Neural progenitor cell (in vitro differentiated cells): ENCODE data around the gene PTPRN2.

Source experiments
- EZH2 ChIP-seq: fragments of 200-600 bp; sonication (generic); IDR thresholded peaks from 2 replicates; pipeline ENCODE4 v1.6.1; 2017; ENCODE audit warnings: antibody characterized with exemption, mild to moderate bottlenecking, moderate library complexity
- TF ChIP-seq, protein P1 (sequence below): fragments of 200-600 bp; sonication (generic); IDR thresholded peaks from 2 replicates; pipeline ENCODE4 v1.5.1; 2017; ENCODE audit warnings: antibody characterized with exemption, mild to moderate bottlenecking

DNA sequence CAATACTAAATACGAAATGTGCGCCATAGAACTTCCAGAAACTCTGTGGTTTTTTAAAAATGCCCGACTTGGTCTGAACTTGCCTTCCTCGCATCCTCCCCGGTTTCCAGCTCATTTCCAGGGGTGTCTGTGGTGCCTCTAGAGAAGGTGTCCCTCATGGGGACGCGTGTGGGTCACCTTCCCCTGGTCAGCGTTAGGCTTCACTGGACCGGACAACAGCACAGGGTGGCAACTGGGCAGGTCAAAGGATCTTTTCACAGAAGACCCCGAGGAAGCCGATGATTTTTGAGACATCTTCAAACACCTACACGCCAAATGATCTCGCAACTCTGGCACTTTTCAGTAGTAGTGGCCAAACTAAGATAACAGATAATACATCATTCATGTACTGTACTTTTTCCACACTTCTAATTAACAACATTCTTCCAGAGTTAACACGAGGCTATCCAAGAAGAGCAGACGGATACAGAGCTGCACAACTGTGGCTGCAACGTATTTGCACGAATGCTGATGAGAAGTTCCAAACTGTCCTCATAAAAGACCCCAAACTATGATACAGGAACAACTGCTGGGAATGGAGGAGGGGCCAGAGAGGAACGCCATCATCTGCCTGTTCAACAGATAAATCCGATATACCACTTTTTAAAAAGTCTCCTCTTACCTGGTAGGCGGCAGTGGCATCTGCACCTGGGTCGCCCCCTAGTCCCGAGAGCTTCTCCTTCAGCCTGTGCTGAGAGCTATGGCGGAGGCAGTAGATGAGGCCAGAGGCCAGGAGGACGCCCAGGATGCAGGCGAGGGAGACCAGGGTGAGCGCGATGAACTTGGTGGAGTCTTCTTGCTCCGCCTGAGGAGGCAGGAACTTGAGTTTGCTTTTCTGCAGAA lies 905.3 kb downstream of the PTPRN2 start:
- TF ChIP-seq, protein P1, sequence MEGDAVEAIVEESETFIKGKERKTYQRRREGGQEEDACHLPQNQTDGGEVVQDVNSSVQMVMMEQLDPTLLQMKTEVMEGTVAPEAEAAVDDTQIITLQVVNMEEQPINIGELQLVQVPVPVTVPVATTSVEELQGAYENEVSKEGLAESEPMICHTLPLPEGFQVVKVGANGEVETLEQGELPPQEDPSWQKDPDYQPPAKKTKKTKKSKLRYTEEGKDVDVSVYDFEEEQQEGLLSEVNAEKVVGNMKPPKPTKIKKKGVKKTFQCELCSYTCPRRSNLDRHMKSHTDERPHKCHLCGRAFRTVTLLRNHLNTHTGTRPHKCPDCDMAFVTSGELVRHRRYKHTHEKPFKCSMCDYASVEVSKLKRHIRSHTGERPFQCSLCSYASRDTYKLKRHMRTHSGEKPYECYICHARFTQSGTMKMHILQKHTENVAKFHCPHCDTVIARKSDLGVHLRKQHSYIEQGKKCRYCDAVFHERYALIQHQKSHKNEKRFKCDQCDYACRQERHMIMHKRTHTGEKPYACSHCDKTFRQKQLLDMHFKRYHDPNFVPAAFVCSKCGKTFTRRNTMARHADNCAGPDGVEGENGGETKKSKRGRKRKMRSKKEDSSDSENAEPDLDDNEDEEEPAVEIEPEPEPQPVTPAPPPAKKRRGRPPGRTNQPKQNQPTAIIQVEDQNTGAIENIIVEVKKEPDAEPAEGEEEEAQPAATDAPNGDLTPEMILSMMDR, result no peak
- no peak for TF ChIP-seq EZH2
